Dendritic cell treated with granulocyte-macrophage colony-stimulating factor and Interleukin-4, amounts not matched to agents 40 ng/mL and 50 ng/mL, for 4 days (primary cell): Measurements from ENCODE around the gene TSPAN5.

ENCODE experiments used
- H3K27ac Mint-ChIP-seq: one replicate; pipeline ENCODE4 v1.8.0; 2022; ENCODE audit warnings: mild to moderate bottlenecking, mixed read lengths
- H3K27me3 Mint-ChIP-seq: one replicate; pipeline ENCODE4 v1.8.0; 2022; ENCODE audit warnings: mild to moderate bottlenecking, mixed read lengths
- H3K36me3 Mint-ChIP-seq: one replicate; pipeline ENCODE4 v1.8.0; 2022; ENCODE audit warnings: low read depth, mixed read lengths
- H3K4me1 Mint-ChIP-seq: one replicate; pipeline ENCODE4 v1.8.0; 2022; ENCODE audit warnings: low read depth, mixed read lengths
- H3K4me3 Mint-ChIP-seq: one replicate; pipeline ENCODE4 v1.8.0; 2022; ENCODE audit warnings: mild to moderate bottlenecking, moderate library complexity, mixed read lengths
- H3K9me3 Mint-ChIP-seq: one replicate; pipeline ENCODE4 v1.8.0; 2022; ENCODE audit warnings: mixed read lengths
- intact Hi-C: fragments of 100-400 bp; cut with micrococcal nuclease; formaldehyde crosslinking; loops from one replicate; pipeline ENCODE4 v1.15.0; 2022

The TSPAN5 gene

GRCh38 chr4:98567611-98568010 lies 90.8 kb downstream of the TSPAN5 start:
- Mint-ChIP-seq H3K36me3 (no peaks in the 10 kb centered on the region), H3K9me3 (no peaks in the 10 kb centered on the region), H3K27ac (no peak overlapping the region), H3K27me3 (no peaks in the 10 kb centered on the region), H3K4me1 (peaks cover 3% of the 10 kb centered on the region), H3K4me3 (no peak overlapping the region)
- intact Hi-C loops: no loop called here

- peaks cover under 1% of the 10 kb centered on the region for H3K4me1 Mint-ChIP-seq
- no peaks in the 10 kb centered on the region for H3K9me3 Mint-ChIP-seq
- H3K27me3 Mint-ChIP-seq: no peaks in the 10 kb centered on the region
- H3K4me3 Mint-ChIP-seq: no peak overlapping the region
- H3K27ac Mint-ChIP-seq: no peak overlapping the region
- intact Hi-C loops: no loop called here
- no peaks in the 10 kb centered on the region for H3K36me3 Mint-ChIP-seq
Measured at GRCh38 chr4:98566361-98567008, 91.9 kb downstream of the TSPAN5 start.

- H3K27me3 Mint-ChIP-seq: no peaks in the 10 kb centered on the region
- no peak overlapping the region for H3K27ac Mint-ChIP-seq
Measured at GRCh38 chr4:98565681-98566301, 92.6 kb downstream of the TSPAN5 start.

GRCh38 chr4:98564852-98565251 lies 93.6 kb downstream of the TSPAN5 start:
- H3K4me3 Mint-ChIP-seq: no peak overlapping the region
- no peak overlapping the region for H3K27ac Mint-ChIP-seq
- H3K27me3 Mint-ChIP-seq: no peaks in the 10 kb centered on the region
- intact Hi-C loops: no loop called here
- no peaks in the 10 kb centered on the region for H3K4me1 Mint-ChIP-seq
- no peaks in the 10 kb centered on the region for H3K36me3 Mint-ChIP-seq
- no peaks in the 10 kb centered on the region for H3K9me3 Mint-ChIP-seq

More at GRCh38 chr4:98565681-98566301, 92.6 kb downstream of the TSPAN5 start:
- intact Hi-C loops: no loop called here
- no peaks in the 10 kb centered on the region for H3K4me1 Mint-ChIP-seq
- H3K4me3 Mint-ChIP-seq: no peak overlapping the region
- H3K36me3 Mint-ChIP-seq: no peaks in the 10 kb centered on the region
- H3K9me3 Mint-ChIP-seq: no peaks in the 10 kb centered on the region

- Mint-ChIP-seq H3K27ac (no peak overlapping the region), H3K36me3 (no peaks in the 10 kb centered on the region), H3K27me3 (no peaks in the 10 kb centered on the region), H3K9me3 (no peaks in the 10 kb centered on the region), H3K4me1 (no peaks in the 10 kb centered on the region), H3K4me3 (no peak overlapping the region)
- intact Hi-C loops: no loop called here
Measured at GRCh38 chr4:98560321-98560720, 98.1 kb downstream of the TSPAN5 start.

- Mint-ChIP-seq H3K4me1 (no peaks in the 10 kb centered on the region), H3K27me3 (no peaks in the 10 kb centered on the region), H3K36me3 (no peaks in the 10 kb centered on the region), H3K27ac (no peak overlapping the region), H3K9me3 (no peaks in the 10 kb centered on the region), H3K4me3 (no peak overlapping the region)
- intact Hi-C loops: no loop called here
Measured at GRCh38 chr4:98558471-98559169, 99.8 kb downstream of the TSPAN5 start.

GRCh38 chr4:98557194-98557892 lies 101.1 kb downstream of the TSPAN5 start:
- no peak overlapping the region for H3K27ac Mint-ChIP-seq

GRCh38 chr4:98556451-98556850 lies 102.0 kb downstream of the TSPAN5 start:
- H3K4me3 Mint-ChIP-seq: no peak overlapping the region
- peaks cover 9% of the 10 kb centered on the region for H3K9me3 Mint-ChIP-seq
- no peak overlapping the region for H3K27ac Mint-ChIP-seq
- H3K36me3 Mint-ChIP-seq: no peaks in the 10 kb centered on the region
- H3K4me1 Mint-ChIP-seq: no peaks in the 10 kb centered on the region
- intact Hi-C loops: no loop called here
- H3K27me3 Mint-ChIP-seq: no peaks in the 10 kb centered on the region

More at GRCh38 chr4:98557194-98557892, 101.1 kb downstream of the TSPAN5 start:
- intact Hi-C loops: no loop called here
- Mint-ChIP-seq H3K4me1 (no peaks in the 10 kb centered on the region), H3K36me3 (no peaks in the 10 kb centered on the region), H3K27me3 (no peaks in the 10 kb centered on the region), H3K4me3 (no peak overlapping the region), H3K9me3 (peaks cover 1% of the 10 kb centered on the region)

- H3K27ac Mint-ChIP-seq: no peak overlapping the region
- no peaks in the 10 kb centered on the region for H3K36me3 Mint-ChIP-seq
- H3K4me1 Mint-ChIP-seq: no peaks in the 10 kb centered on the region
- intact Hi-C loops: no loop called here
- H3K9me3 Mint-ChIP-seq: peaks cover 9% of the 10 kb centered on the region
- no peak overlapping the region for H3K4me3 Mint-ChIP-seq
- H3K27me3 Mint-ChIP-seq: no peaks in the 10 kb centered on the region
Measured at GRCh38 chr4:98555798-98556445, 102.5 kb downstream of the TSPAN5 start.

GRCh38 chr4:98546910-98547594 lies 111.4 kb downstream of the TSPAN5 start:
- Mint-ChIP-seq H3K27ac (no peak overlapping the region), H3K4me1 (no peaks in the 10 kb centered on the region), H3K36me3 (no peaks in the 10 kb centered on the region), H3K27me3 (no peaks in the 10 kb centered on the region), H3K9me3 (peaks cover 5% of the 10 kb centered on the region), H3K4me3 (no peak overlapping the region)
- intact Hi-C loops: no loop called here

GRCh38 chr4:98544818-98545414 lies 113.5 kb downstream of the TSPAN5 start:
- H3K36me3 Mint-ChIP-seq: no peaks in the 10 kb centered on the region
- no peaks in the 10 kb centered on the region for H3K27me3 Mint-ChIP-seq
- no peak overlapping the region for H3K4me3 Mint-ChIP-seq
- H3K27ac Mint-ChIP-seq: no peak overlapping the region
- H3K9me3 Mint-ChIP-seq: no peaks in the 10 kb centered on the region
- intact Hi-C loops: no loop called here
- no peaks in the 10 kb centered on the region for H3K4me1 Mint-ChIP-seq

- no peaks in the 10 kb centered on the region for H3K27me3 Mint-ChIP-seq
- no peak overlapping the region for H3K4me3 Mint-ChIP-seq
- intact Hi-C loops: no loop called here
Measured at GRCh38 chr4:98544141-98544817, 114.1 kb downstream of the TSPAN5 start.

More at GRCh38 chr4:98544141-98544817, 114.1 kb downstream of the TSPAN5 start:
- H3K27ac Mint-ChIP-seq: no peak overlapping the region
- H3K4me1 Mint-ChIP-seq: peaks cover 3% of the 10 kb centered on the region
- H3K36me3 Mint-ChIP-seq: no peaks in the 10 kb centered on the region
- no peaks in the 10 kb centered on the region for H3K9me3 Mint-ChIP-seq
